GM10248 (cell line): ENCODE data around the gene WDFY1.

ENCODE experiments used
- CTCF ChIA-PET: fragments of 300-600 bp; sonication (Branson Sonifier 250); formaldehyde crosslinking; extraction: SDS; loops from one replicate; lab custom pipeline; 2021; ENCODE audit warnings: antibody characterized with exemption; lab: Yijun Ruan, JAX
- POLR2A ChIA-PET: fragments of 350-650 bp; sonication (Branson Sonifier 250); formaldehyde crosslinking; extraction: SDS; loops from one replicate; lab custom pipeline; 2020; ENCODE audit warnings: antibody characterized with exemption; lab: Yijun Ruan, JAX
- DNase-seq: peaks from one replicate; pipeline ENCODE4 v3.0.0; 2012; ENCODE audit errors: extremely low spot score
- TF ChIP-seq, protein P1 (sequence below): IDR thresholded peaks from 2 replicates; pipeline ENCODE4 v1.5.1; 2012; ENCODE audit warnings: mild to moderate bottlenecking, low read depth; ENCODE audit errors: extremely low read depth, missing control alignments, control extremely low read depth

WDFY1 gene

GRCh38 chr2:223936862-223937326 lies 8.2 kb downstream of the WDFY1 start:
- ChIA-PET CTCF (interaction anchor here (1.2 to 3.5 kb wide), 4 partner anchors 11 to 23 kb away, joined by 3 to 14 read pairs (median 6); no protein-coding TSS in a partner anchor), POLR2A (no interaction called here)
- DNase-seq: no peak
- TF ChIP-seq, protein P1, sequence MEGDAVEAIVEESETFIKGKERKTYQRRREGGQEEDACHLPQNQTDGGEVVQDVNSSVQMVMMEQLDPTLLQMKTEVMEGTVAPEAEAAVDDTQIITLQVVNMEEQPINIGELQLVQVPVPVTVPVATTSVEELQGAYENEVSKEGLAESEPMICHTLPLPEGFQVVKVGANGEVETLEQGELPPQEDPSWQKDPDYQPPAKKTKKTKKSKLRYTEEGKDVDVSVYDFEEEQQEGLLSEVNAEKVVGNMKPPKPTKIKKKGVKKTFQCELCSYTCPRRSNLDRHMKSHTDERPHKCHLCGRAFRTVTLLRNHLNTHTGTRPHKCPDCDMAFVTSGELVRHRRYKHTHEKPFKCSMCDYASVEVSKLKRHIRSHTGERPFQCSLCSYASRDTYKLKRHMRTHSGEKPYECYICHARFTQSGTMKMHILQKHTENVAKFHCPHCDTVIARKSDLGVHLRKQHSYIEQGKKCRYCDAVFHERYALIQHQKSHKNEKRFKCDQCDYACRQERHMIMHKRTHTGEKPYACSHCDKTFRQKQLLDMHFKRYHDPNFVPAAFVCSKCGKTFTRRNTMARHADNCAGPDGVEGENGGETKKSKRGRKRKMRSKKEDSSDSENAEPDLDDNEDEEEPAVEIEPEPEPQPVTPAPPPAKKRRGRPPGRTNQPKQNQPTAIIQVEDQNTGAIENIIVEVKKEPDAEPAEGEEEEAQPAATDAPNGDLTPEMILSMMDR: no peak

- POLR2A ChIA-PET: interaction anchor here (0.6 kb wide), 1 partner anchor 39 kb away, joined by 5 read pairs; no protein-coding TSS in a partner anchor
Measured at GRCh38 chr2:223935459-223936125, 9.5 kb downstream of the WDFY1 start.

DNA sequence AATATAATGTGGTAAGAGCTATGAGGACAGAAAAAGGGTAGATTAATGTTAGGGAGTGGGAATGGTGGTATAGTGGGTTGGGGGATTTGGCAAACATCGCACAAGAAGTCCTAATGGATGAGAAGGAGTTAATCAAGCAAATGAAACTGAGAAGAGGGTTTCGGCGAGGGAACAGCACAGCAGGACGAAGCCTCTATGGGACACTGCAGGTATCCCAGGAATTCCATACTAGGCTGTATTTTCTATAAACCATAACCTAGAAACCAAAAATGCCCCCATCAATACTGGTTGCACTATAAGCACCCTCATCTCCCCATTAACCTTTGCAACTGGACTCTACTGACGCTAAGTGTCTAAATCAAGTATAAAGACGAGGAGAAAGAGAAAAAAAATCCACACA lies 10.3 kb downstream of the WDFY1 start:
- CTCF ChIA-PET: interaction anchor here (0.9 to 3.5 kb wide), 8 partner anchors 9 to 97 kb away, joined by 3 to 14 read pairs (median 3); no protein-coding TSS in a partner anchor
- POLR2A ChIA-PET: no interaction called here
- DNase-seq: no peak
- TF ChIP-seq, protein P1: no peak

More at GRCh38 chr2:223935459-223936125, 9.5 kb downstream of the WDFY1 start:
- TF ChIP-seq, protein P1: no peak
- CTCF ChIA-PET: interaction anchor here (0.9 to 3.5 kb wide), 8 partner anchors 9 to 98 kb away, joined by 3 to 14 read pairs (median 4); no protein-coding TSS in a partner anchor
- DNase-seq: no peak

- TF ChIP-seq, protein P1: no peak
- DNase-seq: no peak
- POLR2A ChIA-PET: interaction anchor here (0.6 kb wide), 1 partner anchor 10 kb away, joined by 3 read pairs; no protein-coding TSS in a partner anchor
- CTCF ChIA-PET: interaction anchor here (1.2 to 1.4 kb wide), 4 partner anchors 17 to 21 kb away, joined by 3 to 4 read pairs (median 3); no protein-coding TSS in a partner anchor
Measured at GRCh38 chr2:223932816-223933800, 12.0 kb downstream of the WDFY1 start.

DNA sequence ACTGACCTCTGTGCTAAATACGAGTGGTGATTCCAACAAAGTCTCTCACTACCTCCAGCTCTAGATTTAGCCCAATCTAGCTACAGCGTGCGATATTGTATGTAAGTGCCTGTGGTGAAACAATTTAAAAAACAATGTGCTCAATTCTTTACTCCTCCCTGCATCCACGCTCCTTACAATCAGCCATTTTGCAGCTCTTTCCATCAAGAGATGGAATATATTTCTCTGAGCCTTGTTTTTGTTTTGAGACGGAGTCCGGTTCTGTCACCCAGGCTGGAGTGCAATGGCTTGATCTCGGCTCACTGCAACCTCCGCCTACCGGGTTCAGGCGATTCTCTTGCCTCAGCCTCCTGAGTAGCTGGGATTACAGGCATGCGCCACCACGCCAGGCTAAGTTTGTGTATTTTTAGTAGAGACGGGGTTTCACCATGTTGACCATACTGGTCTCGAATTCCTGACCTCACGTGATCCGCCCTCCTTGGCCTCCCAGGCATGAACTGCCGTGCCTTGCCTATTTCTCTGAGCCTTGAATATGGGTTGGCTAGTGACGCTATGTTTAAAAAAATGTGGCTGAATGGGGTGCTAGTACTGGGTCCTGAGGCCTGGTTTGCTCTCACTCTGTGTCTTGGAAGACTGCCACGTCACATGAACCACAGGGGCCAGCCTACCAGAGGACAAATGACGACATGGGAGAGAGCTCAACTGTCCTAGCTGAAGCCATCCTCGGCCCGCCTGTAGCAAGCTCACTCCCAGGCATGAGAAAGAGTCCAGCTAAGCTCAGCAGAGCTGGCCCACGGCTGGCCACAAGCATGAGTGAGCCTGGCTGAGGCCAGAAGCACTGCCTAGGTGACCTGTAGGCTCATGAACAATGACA lies 14.8 kb downstream of the WDFY1 start:
- TF ChIP-seq, protein P1: no peak
- CTCF ChIA-PET: interaction anchor here (1.2 to 3.4 kb wide), 3 partner anchors 10 to 25 kb away, joined by 3 to 8 read pairs (median 3); no protein-coding TSS in a partner anchor
- POLR2A ChIA-PET: interaction anchor here (0.6 to 0.8 kb wide), 2 partner anchors 33 to 37 kb away, joined by 3 read pairs; no protein-coding TSS in a partner anchor
- no peak for DNase-seq
